ENCODE results near the gene DNM3.

GRCh38 chr1:171867236-171867635 is 25.9 kb downstream of the DNM3 start:
- TF ChIP-seq CTCF (IDR thresholded peaks at IDR 0.05): no peak
- no peak for TF ChIP-seq EP300 (IDR thresholded peaks at IDR 0.05)
- no peak for TF ChIP-seq POLR2AphosphoS5 (IDR thresholded peaks at IDR 0.05)
- no peak for TF ChIP-seq POLR2A (IDR thresholded peaks at IDR 0.05)
